ENCODE results near the gene CDH12.
"Not testable (repeated sequence)": the region's sequence is repeated elsewhere in the genome, so short reads cannot be mapped to it uniquely, and the experiment has no call there.

Gene CDH12

DNA sequence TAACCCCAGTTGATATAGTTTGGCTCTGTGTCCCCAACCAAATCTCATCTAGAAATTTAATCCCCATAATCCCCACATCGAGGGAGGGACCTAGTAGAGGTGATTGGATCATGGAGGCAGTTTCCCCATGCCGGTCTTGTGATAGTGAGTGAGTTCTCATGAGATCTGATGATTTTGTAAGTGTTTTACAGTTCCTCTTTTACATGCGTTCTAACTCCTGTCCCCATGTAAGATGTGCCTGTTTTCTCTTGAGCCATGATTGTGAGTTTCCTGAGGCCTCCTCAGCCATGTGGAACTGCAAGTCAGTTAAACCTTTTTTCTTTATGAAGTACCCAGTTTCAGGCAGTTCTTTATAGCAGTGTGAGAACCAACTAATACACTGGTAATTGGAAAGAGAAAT lies 73.6 kb downstream of the CDH12 start:
- no peak for DNase-seq (ENCODE audit: low read depth)
- TF ChIP-seq, protein P1, sequence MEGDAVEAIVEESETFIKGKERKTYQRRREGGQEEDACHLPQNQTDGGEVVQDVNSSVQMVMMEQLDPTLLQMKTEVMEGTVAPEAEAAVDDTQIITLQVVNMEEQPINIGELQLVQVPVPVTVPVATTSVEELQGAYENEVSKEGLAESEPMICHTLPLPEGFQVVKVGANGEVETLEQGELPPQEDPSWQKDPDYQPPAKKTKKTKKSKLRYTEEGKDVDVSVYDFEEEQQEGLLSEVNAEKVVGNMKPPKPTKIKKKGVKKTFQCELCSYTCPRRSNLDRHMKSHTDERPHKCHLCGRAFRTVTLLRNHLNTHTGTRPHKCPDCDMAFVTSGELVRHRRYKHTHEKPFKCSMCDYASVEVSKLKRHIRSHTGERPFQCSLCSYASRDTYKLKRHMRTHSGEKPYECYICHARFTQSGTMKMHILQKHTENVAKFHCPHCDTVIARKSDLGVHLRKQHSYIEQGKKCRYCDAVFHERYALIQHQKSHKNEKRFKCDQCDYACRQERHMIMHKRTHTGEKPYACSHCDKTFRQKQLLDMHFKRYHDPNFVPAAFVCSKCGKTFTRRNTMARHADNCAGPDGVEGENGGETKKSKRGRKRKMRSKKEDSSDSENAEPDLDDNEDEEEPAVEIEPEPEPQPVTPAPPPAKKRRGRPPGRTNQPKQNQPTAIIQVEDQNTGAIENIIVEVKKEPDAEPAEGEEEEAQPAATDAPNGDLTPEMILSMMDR (IDR thresholded peaks at IDR 0.05; ENCODE audit: insufficient read depth, low read depth, low read length, missing control alignments): no peak
- H3K4me3 ChIP-seq (ENCODE audit: low read depth, low read length): no peak overlapping the region

DNA sequence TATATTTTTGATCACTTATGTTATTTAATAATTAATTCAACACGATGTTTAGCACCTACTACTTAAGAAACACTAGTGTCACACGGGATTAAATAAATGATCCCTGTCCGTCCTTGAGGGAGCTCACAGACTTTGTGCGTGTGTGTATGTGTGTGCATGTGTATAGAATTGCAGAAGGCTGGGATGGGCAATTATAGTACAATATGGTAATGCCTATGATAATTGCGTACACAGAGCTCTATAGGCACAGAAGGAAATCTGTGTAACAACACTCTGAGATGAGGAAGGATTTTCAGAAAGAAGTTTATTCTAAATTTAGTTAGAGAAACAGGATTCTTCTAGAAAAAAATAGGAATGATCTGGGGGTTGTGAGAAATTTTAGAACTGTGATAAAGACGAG lies 76.9 kb downstream of the CDH12 start:
- TF ChIP-seq, protein P1 (IDR thresholded peaks at IDR 0.05; ENCODE audit: insufficient read depth, low read depth, low read length, missing control alignments): no peak
- DNase-seq (ENCODE audit: low read depth): no peak
- H3K4me3 ChIP-seq (ENCODE audit: low read depth, low read length): no peak overlapping the region

DNA sequence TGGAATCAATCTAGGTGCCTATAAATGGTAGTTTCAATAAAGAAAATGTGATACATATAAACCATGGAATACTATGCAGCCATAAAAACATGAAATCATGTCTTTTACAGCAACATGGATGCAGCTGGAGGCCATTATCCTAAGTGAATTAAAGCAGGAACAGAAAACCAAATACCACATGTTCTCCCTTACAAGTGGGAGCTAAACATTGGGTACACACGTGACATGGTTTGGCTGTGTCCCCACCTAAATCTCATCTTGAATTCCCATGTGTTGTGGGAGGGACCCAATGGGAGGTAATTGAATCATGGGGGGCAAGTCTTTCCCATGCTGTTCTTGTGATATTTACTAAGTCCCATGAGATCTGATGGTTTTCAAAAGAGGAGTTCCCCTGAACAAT lies 78.9 kb downstream of the CDH12 start:
- DNase-seq (ENCODE audit: low read depth); H3K4me3 ChIP-seq (ENCODE audit: low read depth, low read length): not testable (repeated sequence)

DNA sequence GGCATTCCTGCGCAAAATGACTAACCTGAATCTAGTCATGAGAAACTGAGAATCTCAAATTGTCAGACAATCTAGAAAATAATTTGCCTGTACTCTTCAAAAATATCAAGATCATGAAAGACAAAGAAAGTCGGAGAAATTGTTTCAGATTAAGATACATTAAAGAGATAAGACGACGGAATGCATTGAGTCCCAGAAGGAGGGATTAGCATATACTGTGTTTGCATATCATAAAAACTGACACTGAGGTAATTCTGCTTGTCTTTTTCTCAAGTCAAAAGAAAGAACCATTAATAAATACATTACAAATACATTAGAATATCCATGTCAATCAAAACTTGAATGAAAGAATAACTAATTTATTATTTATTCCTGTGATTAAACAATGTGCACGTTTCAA lies 88.4 kb downstream of the CDH12 start:
- no peak overlapping the region for H3K4me3 ChIP-seq (ENCODE audit: low read depth, low read length)
- DNase-seq (ENCODE audit: low read depth): no peak
- TF ChIP-seq, protein P1 (IDR thresholded peaks at IDR 0.05; ENCODE audit: insufficient read depth, low read depth, low read length, missing control alignments): no peak

DNA sequence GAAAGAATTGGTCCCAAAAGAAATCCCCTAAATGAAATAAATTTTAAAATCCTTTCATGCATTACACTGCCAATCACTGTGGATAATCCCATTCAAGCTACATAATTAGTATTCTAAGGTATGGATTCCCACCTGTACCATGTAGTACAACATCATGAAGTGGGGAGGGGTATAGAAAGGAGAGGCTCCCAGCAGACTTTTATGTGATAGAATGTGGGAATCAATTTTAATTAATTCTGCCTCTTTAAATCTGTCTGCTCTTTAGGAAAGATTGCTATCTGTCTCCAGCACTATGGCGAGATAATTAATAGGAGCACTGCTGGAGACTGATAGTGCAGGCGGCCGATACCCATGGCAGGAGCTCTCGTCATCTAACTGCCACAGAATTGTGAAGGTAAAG lies 95.4 kb downstream of the CDH12 start:
- DNase-seq (ENCODE audit: low read depth): no peak
- TF ChIP-seq, protein P1 (IDR thresholded peaks at IDR 0.05; ENCODE audit: insufficient read depth, low read depth, low read length, missing control alignments): no peak
- H3K4me3 ChIP-seq (ENCODE audit: low read depth, low read length): no peak overlapping the region

DNA sequence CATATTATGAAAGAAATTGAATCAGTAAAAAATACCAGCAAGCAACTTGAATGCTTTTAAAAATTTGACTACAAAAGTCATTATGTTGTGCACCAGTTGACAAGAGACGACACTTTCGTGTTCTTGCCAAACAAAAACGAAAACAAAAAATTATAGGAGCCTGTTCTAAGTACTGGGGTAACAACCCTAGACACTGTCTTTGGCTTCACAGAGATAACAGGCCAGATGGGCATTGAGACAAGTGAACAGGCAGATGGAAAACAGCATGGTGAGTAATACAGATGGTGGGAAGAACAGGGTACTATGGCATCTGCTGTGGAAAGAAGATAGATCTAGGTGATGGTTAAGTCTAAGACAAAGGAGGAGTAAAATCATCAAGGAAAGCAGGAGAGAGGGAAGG lies 99.0 kb downstream of the CDH12 start:
- H3K4me3 ChIP-seq (ENCODE audit: low read depth, low read length): no peak overlapping the region
- DNase-seq (ENCODE audit: low read depth): no peak
- TF ChIP-seq, protein P1 (IDR thresholded peaks at IDR 0.05; ENCODE audit: insufficient read depth, low read depth, low read length, missing control alignments): no peak

DNA sequence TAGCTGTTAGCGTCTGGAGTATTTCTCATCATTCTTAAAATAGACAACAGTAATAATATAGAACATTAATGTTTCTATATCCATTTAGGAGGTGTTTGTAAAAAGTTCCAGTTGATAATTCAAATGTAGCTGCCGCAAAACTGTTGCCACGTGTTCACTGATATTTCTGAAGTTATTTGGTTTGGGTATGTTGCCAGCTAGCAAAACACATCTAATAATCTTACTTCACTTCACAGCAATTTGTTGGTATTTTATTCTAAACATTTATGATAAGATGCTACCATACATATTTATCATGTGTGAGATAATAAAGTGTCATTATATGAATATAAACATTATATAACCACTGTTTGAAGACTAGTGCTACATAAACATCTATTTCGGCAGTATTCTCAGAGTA lies 101.6 kb downstream of the CDH12 start:
- DNase-seq (ENCODE audit: low read depth): no peak
- H3K4me3 ChIP-seq (ENCODE audit: low read depth, low read length): no peak overlapping the region
- TF ChIP-seq, protein P1 (IDR thresholded peaks at IDR 0.05; ENCODE audit: insufficient read depth, low read depth, low read length, missing control alignments): no peak
